Liver (tissue), 3 donors: Measurements from ENCODE around the gene OR6T1.

Experiments
- CTCF ChIP-seq: fragments of 150-350 bp; IDR thresholded peaks from 2 replicates; pipeline ENCODE4 v1.5.1; 2017; ENCODE audit warnings: improper control_type of control experiment, low read depth, low read length; ENCODE audit not compliant: missing input control
- EGR1 ChIP-seq, 2 donors: IDR thresholded peaks; 2 replicates each; pipeline ENCODE4 v1.6.1; 2016 to 2018; ENCODE audit warnings: antibody characterized with exemption in 2 of 2, low read depth in 2 of 2
- FOXA1 ChIP-seq: IDR thresholded peaks from 2 replicates; pipeline ENCODE4 v1.6.1; 2016; ENCODE audit warnings: antibody characterized with exemption
- GABPA ChIP-seq, 2 donors: IDR thresholded peaks in 1 of 2; conservative IDR thresholded peaks in 1 of 2; 2 replicates each; pipeline ENCODE4 v1.6.1; 2016; ENCODE audit warnings: antibody characterized with exemption in 2 of 2, mild to moderate bottlenecking in 1 of 2, moderate library complexity in 1 of 2
- JUND ChIP-seq, 2 donors: IDR thresholded peaks; 2 replicates each; pipeline ENCODE4 v1.6.1; 2016; ENCODE audit warnings: antibody characterized with exemption in 2 of 2
- RAD21 ChIP-seq, 2 donors: IDR thresholded peaks; 2 replicates each; pipeline ENCODE4 v1.6.1; 2016; ENCODE audit warnings: antibody characterized with exemption in 2 of 2, mild to moderate bottlenecking in 2 of 2
- REST ChIP-seq: IDR thresholded peaks from 2 replicates; pipeline ENCODE4 v1.6.1; 2016; ENCODE audit warnings: antibody characterized with exemption, mild to moderate bottlenecking
- RXRA ChIP-seq, 2 donors: IDR thresholded peaks; 2 replicates each; pipeline ENCODE4 v1.6.1; 2017 to 2018; ENCODE audit warnings: antibody characterized with exemption in 2 of 2, mild to moderate bottlenecking in 1 of 2
- TAF1 ChIP-seq: conservative IDR thresholded peaks from 2 replicates; pipeline ENCODE4 v1.6.1; 2016; ENCODE audit warnings: antibody characterized with exemption, mild to moderate bottlenecking
- ZBTB33 ChIP-seq: IDR thresholded peaks from 2 replicates; pipeline ENCODE4 v1.6.1; 2016; ENCODE audit warnings: antibody characterized with exemption
- TF ChIP-seq, protein P1 (sequence below): IDR thresholded peaks from 2 replicates; pipeline ENCODE4 v1.6.1; 2016; ENCODE audit warnings: antibody characterized with exemption
- donor health status: healthy.
- donor health status: healthy.

GRCh38 chr11:123973816-123974215, 30.2 kb upstream of the OR6T1 start:
- TF ChIP-seq CTCF (no peak), RAD21 (IDR thresholded peaks at IDR 0.05) (no peak), GABPA (IDR thresholded peaks at IDR 0.05 in 1 of 2, conservative IDR thresholded peaks at IDR 0.05 in 1 of 2) (no peak), JUND (IDR thresholded peaks at IDR 0.05) (no peak), FOXA1 (no peak), TAF1 (no peak), REST (no peak), RXRA (IDR thresholded peaks at IDR 0.05) (no peak), EGR1 (IDR thresholded peaks at IDR 0.05; ENCODE audit: low read depth in 2 of 2) (no peak), ZBTB33 (no peak)
- TF ChIP-seq, protein P1, sequence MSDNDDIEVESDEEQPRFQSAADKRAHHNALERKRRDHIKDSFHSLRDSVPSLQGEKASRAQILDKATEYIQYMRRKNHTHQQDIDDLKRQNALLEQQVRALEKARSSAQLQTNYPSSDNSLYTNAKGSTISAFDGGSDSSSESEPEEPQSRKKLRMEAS: no peak
